PFSK-1 (cell line): ENCODE data around the gene TMEM132D.

Source experiments
- FOXP2 ChIP-seq: optimal IDR thresholded peaks from 2 replicates; pipeline ENCODE3; 2011; ENCODE audit warnings: borderline replicate concordance, control low read depth, inconsistent platforms; ENCODE audit not compliant: insufficient read depth; ENCODE audit errors: extremely low read length, extremely low read depth
- POLR2AphosphoS5 ChIP-seq: IDR thresholded peaks from 2 replicates; pipeline ENCODE4 v1.6.1; 2012; ENCODE audit warnings: low read depth, mild to moderate bottlenecking, control low read depth, low read length, moderate library complexity
- SIN3A ChIP-seq: IDR thresholded peaks from 2 replicates; pipeline ENCODE4 v1.6.1; 2012; ENCODE audit warnings: mild to moderate bottlenecking, low read length, moderate library complexity, borderline replicate concordance; ENCODE audit not compliant: insufficient read depth
- TAF1 ChIP-seq: IDR thresholded peaks from 2 replicates; pipeline ENCODE4 v1.6.1; 2012; ENCODE audit warnings: low read length, control low read depth, borderline replicate concordance; ENCODE audit not compliant: insufficient read depth
- TF ChIP-seq, protein P1 (sequence below), 2 experiments: IDR thresholded peaks; 2 replicates each; pipeline versions ENCODE4 v1.6.1 to v1.8.0; 2011 to 2012; ENCODE audit warnings: low read depth in 2 of 2, low read length in 2 of 2, control low read depth in 1 of 2, inconsistent platforms in 1 of 2, mild to moderate bottlenecking in 1 of 2, moderate library complexity in 1 of 2; ENCODE audit not compliant: insufficient read depth in 1 of 2

TMEM132D gene

DNA sequence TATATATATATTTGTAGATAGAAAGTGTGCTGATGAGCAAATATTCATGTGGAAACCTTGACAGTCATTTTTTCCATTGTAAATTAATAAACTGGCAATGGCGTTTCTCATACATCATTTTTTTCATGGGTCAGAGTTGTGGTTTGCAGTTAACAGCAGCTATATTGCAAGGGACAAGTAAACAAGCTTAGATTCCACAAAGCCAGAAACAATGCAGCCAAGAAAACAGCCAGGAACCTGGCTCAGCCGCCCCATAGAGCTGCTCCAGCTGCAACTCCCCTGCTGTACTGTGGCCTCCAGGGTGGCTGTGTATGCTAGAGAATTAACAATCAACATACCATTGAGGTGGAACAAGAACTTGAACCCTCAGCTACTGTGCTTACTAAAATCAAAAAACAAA, 298.2 kb downstream of the TMEM132D start:
- TF ChIP-seq TAF1 (no peak), POLR2AphosphoS5 (no peak), SIN3A (no peak), FOXP2 (no peak)
- TF ChIP-seq, protein P1, sequence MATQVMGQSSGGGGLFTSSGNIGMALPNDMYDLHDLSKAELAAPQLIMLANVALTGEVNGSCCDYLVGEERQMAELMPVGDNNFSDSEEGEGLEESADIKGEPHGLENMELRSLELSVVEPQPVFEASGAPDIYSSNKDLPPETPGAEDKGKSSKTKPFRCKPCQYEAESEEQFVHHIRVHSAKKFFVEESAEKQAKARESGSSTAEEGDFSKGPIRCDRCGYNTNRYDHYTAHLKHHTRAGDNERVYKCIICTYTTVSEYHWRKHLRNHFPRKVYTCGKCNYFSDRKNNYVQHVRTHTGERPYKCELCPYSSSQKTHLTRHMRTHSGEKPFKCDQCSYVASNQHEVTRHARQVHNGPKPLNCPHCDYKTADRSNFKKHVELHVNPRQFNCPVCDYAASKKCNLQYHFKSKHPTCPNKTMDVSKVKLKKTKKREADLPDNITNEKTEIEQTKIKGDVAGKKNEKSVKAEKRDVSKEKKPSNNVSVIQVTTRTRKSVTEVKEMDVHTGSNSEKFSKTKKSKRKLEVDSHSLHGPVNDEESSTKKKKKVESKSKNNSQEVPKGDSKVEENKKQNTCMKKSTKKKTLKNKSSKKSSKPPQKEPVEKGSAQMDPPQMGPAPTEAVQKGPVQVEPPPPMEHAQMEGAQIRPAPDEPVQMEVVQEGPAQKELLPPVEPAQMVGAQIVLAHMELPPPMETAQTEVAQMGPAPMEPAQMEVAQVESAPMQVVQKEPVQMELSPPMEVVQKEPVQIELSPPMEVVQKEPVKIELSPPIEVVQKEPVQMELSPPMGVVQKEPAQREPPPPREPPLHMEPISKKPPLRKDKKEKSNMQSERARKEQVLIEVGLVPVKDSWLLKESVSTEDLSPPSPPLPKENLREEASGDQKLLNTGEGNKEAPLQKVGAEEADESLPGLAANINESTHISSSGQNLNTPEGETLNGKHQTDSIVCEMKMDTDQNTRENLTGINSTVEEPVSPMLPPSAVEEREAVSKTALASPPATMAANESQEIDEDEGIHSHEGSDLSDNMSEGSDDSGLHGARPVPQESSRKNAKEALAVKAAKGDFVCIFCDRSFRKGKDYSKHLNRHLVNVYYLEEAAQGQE (IDR thresholded peaks at IDR 0.05; ENCODE audit: insufficient read depth in 1 of 2, low read depth in 2 of 2, low read length in 2 of 2): no peak

DNA sequence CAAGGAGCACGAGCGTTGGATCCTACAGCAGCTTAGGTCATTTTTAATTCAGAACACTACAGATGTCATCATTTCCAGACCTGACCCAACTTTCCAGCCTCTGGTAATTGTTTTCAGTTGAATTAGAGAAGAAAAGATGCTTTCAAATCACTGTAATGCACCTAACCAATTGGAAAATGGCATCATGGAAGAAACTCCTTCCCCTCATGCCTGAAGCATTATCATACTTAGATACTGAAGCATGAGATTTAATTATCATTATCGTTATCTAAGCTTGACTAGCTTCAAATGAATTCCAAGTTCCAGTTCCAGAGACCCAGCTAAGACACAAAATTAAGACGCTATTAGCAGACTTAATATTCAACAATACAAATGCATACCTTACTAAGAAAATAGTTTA, 299.3 kb downstream of the TMEM132D start:
- TF ChIP-seq SIN3A (no peak), FOXP2 (no peak), POLR2AphosphoS5 (no peak), TAF1 (no peak)
- TF ChIP-seq, protein P1 (IDR thresholded peaks at IDR 0.05; ENCODE audit: insufficient read depth in 1 of 2, low read depth in 2 of 2, low read length in 2 of 2): no peak

DNA sequence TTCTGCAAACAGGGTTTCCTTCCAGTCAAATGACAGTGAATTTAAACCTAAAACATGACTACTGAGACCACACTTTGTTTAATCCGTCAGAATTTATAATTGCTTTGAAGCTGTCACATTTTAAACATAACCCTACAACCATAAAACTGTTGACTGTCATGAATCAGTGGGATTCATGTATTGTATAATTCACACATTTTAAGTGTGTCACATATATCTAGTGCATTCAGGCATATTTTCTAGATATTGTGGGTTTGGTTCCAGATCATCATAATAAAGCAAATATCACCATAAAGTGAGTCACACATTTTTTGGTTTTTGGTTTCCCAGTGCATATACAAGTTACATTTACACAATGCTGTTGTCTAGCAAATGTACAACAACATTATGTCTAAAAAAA, 304.4 kb downstream of the TMEM132D start:
- TF ChIP-seq FOXP2: no peak

DNA sequence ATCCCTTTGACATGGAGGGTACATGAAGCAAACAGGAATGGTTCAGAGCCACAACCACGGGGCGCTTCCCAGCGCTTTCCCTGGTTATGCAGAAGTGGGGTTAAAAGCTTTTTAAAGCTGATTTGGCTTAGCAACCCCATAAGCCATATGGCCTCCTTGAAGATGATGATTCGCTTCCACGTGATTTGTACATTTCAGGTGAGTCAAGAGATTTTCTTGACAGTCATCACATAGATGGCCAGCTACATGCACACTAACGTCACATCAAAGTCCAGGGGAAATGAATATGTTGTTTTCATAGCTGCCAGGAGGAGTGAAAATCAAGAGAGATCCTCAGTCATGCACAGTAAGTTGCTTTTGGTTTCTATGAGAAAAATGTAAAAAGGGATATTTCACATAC, 309.7 kb downstream of the TMEM132D start:
- TF ChIP-seq TAF1: no peak
- TF ChIP-seq SIN3A: no peak
- TF ChIP-seq POLR2AphosphoS5: no peak
- TF ChIP-seq FOXP2: no peak

DNA sequence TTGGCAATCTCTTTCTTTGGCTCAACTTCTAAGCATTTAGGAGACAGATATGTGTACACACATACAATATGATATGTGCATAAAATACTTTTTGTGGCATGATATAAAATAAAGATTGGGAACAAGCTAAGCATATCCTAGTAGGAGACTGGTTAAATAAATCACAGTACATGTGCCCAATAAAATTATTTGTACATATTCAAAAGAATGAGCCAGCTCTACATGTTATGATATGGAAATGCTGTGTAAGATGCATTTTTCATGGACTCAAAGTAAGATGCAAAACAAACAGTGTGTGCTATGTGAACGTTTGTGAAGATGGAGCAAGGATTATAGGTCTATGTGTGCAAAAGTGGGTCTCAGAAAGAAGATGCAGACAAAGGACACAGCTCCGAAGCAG, 311.4 kb downstream of the TMEM132D start:
- no peak for TF ChIP-seq FOXP2
- TF ChIP-seq, protein P1 (IDR thresholded peaks at IDR 0.05; ENCODE audit: insufficient read depth in 1 of 2, low read depth in 2 of 2, low read length in 2 of 2): no peak

DNA sequence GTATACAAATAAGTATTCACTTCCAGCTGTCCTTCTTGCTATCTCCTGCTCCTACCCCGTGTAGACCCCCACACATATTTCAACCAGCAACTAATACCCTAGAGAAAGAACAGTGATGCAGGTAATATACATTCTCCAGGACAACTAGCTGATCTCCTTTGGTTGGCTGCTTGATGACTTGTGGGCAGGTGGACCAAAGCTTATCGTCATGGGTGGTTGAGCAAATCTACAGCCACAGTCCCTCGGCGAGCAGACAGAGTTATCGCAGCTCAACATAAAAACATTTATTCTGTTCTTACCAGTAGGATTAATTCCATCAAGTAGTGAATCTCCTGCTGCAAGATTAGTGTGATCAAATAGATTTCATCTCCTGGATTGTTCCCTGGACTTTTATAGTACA, 314.3 kb downstream of the TMEM132D start:
- TF ChIP-seq, protein P1 (IDR thresholded peaks at IDR 0.05; ENCODE audit: insufficient read depth in 1 of 2, low read depth in 2 of 2, low read length in 2 of 2): no peak
- TF ChIP-seq FOXP2 (no peak), TAF1 (no peak), POLR2AphosphoS5 (no peak), SIN3A (no peak)
